HG03108 (cell line): ENCODE results near the gene ICA1.
"Not testable (repeated sequence)": the region's sequence is repeated elsewhere in the genome, so short reads cannot be mapped to it uniquely, and the experiment has no call there.

Experiments
- ATAC-seq: cut with Tn5 transposase; IDR thresholded peaks from one replicate; pipeline ENCODE4 v1.9.1; 2021; ENCODE audit warnings: moderate library complexity; ENCODE audit not compliant: unreplicated experiment

ICA1 gene

GRCh38 chr7:8109196-8110022, 152.6 kb downstream of the ICA1 start:
- ATAC-seq, result no peak

DNA sequence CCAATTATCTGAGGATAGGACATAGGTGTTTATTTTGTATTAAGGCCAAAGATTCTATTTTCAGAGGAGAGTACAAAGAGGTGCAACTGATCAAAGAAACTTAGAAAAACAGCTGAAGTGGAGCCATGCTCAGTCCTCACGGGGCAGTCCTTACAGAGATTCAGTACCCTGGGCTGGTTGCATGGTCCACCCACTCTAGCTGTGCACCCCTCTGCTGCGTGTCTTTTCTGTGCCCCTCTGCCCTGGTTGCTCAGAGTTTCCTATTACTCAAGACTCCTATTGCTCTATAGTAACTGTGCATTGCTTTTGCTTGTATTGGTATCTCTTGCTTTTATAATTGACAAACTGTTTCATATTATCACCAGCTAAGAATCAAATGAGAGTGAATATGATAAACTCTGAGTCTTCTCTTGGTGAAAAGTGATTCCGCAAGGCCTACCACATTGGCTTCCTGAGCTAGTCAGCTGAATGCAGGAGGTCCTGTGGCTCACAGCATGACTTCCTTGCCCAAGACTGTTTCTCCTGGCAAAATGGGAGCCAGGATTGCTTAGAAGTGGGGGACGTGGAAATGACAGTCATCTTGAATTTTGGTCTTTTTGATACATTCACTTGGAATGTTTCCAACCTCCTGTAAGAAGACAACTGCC, 156.4 kb downstream of the ICA1 start:
- ATAC-seq, result no peak

DNA sequence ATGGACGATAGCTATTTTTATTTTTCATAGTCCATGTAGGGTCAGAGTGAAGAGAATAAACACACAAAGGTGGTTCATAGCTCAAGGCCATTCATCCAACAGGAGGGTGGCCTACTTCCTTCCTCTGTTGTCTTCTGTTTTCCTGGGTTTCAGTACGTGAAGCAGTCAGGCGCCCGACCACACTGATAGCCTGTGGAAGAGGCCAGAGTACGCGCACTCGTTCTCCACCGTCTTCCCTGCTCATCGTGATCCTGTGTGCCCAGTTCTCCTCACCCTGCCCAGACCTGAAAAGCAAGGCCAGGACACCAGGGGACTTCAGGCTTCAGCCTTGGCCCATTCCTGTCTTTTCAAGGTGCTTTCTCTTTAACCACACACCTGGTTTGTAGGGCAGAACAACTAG, 158.7 kb downstream of the ICA1 start:
- ATAC-seq, result no peak

GRCh38 chr7:8101292-8101691, 160.7 kb downstream of the ICA1 start:
- not testable (repeated sequence) for ATAC-seq

GRCh38 chr7:8094164-8095140, 167.5 kb downstream of the ICA1 start:
- no peak for ATAC-seq

DNA sequence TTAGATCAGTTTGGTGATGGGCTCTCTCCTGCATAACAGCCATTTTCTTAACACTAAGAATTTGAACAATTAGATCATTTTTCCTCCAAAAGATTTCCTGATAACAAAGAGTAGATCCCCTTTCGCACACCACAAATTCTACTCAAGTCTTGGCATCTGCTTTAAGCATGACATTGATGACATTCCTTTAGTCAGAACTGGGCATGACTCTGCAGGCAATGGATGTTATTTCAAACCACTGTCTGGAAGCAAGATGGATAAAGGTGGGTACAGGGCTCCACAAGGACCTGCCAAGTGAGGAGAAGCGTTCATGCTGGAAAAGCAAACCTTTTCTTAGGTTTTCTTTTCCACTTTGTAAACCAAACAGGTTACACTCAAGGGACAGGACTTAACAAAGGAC, 169.8 kb downstream of the ICA1 start:
- ATAC-seq, result no peak

DNA sequence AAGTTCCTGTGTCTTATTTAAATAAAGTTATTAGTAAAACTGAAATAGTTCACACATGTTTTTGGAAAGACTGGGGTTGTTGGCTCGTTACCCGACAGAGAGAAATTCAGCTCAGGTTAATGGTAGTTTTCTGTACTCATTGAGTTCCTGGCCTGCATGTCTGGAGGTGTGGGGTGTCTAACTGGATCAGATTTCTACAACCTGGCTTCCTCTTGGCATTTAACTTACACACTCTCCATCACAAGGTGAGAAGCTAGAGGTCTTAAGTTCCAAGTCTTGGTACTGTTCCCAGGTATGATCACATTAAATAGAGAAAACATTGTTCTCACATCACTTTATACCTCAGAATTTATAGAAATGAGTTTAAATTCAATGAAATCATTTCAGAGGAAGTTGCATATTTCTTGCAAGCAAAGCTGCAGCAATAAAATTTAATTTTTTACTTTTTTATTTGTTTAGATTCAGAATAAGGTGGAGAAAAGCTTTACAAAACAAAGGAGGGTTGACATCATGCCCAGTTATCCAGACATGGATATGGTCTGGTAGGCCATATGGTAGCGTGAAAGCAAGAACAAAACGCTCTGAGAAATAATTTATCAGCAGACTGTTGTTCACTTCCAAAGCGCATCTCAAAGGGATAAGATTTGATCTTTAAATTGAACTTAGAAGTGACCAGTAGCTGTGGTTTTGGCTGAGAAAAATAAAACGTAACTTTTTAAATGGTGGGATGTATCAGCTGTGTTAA, 172.8 kb downstream of the ICA1 start:
- ATAC-seq, result no peak

GRCh38 chr7:8086239-8086638, 175.7 kb downstream of the ICA1 start:
- ATAC-seq, result no peak

DNA sequence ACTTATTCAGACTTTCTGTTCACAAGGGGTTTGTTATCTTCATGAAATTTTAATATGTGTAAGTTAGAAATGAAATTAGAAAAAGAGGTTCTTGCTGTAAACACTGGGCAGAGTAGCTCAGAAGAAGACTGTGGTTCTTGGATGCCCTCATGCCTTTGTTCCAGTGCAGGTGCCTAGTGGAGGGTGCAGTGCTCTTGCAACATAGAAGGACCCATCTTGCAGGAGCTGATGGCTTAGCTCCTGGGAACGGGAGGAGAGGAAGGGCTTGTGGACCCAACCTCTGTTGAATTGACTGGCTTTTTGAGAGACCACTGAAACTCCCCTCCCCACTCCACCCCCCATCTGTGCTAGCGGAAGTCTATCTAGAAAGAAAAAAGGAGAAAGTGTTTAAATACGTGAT, 176.5 kb downstream of the ICA1 start:
- ATAC-seq, result no peak

GRCh38 chr7:8084836-8085235, 177.1 kb downstream of the ICA1 start:
- ATAC-seq, result no peak

DNA sequence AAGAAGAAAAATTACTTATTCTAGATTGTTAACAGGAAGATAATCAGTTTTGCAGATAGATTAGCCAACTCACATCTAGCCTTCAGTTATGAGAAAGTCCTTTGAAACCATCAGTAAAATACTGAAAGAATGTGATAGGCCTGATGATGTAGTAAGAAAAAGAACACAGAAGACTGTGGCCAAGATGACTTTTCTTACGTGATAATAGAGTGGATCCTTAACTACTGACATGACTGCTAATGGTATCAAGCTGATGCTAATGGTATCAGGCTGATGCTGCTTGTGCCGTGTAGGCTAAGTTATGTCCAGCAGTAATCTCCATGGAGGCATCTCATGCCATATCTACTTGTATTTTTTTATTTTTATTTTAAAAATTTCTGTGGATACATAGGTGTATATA, 179.2 kb downstream of the ICA1 start:
- no peak for ATAC-seq

GRCh38 chr7:8078418-8078817, 183.5 kb downstream of the ICA1 start:
- no peak for ATAC-seq

GRCh38 chr7:8070451-8071180, 191.4 kb downstream of the ICA1 start:
- no peak for ATAC-seq

DNA sequence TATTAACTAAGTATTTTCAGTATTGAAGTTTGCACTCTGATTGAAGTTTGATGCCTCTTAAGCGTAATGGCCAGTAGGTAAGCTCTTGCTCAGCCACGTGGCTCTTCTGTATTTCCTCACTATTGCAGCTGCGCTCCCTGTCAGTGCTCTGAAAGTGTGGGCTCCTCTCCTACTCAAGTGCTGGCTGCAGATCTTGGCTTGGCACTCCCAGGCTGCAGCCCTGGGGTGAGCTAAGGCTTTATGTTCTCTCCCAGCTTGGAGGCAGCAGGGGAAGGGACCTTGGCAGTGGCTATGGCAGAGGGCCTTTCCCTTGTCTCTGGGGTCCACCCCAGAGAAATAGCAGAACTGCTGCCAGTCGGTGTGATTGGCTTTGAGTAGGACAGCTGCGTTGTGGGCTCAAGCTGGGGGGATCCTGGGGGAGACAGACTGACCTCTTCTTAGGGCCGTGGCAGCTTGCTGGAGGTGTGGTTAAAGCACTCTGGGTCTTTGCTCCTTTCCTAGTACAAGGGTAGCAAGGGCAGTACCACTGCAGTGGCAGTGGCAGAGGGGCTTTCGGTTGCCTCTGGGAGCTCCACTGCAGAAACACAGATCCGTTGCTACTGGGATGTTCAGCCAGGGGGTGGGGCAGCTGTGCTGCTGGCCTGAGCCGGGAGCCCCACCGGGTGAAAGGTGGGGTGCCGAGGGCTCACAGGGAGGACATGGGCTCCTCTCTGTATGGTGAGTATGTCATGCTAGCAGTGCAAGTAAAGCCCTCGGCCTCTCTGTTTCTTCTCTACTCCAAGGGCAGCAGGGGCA, 192.9 kb downstream of the ICA1 start:
- ATAC-seq, result no peak

GRCh38 chr7:8065356-8065813, 196.6 kb downstream of the ICA1 start:
- ATAC-seq, result no peak

DNA sequence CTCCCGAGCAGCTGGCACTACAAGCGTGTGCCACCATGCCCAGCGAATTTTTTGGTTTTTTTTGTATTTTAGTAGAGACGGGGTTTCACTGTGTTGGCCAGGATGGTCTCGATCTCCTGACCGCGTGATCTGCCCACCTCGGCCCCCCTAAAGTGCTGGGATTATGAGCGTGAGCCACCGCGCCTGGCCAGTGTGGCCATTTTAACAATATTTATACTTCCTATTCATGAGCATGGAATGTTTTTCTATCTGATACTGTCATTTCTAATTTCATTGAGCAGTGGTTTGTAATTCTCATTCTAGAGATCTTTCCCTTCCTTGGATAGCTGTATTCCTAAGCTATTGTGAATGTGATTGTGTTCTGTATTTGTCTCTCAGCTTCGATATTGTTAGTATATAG, 197.1 kb downstream of the ICA1 start:
- no peak for ATAC-seq

DNA sequence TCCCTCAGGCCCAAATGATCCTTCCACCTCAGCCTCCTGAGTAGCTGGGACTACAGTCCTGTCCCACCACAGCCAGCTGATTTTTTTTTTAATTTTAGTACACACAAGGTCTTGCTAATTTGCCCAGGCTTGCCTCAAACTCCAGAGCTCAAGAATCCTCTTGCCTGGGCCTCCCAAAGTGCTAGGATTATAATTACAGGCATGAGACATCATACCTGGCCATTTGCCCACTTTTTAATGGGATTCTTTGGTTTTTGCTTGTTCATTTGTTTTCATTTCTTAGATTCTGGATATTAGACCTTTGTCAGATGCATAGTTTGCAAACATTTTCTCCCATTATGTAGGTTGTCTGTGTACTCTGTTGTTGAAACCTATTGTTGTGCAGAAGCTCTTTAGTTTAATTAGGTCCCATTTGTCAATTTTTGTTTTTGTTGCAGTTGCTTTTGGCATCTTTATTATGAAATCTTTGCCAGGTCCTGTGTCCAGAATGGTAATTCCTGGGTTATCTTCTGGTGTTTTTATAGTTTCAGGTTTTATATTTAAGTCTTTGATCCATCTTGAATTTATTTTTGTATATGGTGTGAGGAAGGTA, 198.2 kb downstream of the ICA1 start:
- no peak for ATAC-seq

- not testable (repeated sequence) for ATAC-seq
Observed at GRCh38 chr7:8063300-8063699, 198.7 kb downstream of the ICA1 start.
